ENCODE data around the gene CAPN2.
"Not testable (repeated sequence)": the region's sequence is repeated elsewhere in the genome, so short reads cannot be mapped to it uniquely, and the experiment has no call there.

Gene CAPN2

DNA sequence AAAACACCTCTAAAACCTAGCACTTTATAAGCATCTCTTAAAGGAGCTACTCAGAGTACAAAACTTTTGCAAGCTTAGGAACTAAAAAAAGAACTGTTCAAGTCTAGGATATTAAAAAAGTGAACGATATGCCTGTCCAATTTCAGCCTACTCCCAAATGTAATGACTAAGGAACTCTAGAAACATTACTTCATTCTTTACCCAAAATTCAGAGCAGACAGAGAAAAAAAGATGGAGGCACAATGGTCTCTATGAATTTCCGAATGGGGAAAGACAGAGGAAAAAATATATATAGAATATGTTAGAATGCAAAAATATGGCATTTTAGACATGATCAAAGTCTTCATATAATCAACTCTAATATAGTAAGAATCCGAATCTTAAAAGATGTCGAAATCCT lies 72.2 kb downstream of the CAPN2 start:
- no peak for FAIRE-seq

DNA sequence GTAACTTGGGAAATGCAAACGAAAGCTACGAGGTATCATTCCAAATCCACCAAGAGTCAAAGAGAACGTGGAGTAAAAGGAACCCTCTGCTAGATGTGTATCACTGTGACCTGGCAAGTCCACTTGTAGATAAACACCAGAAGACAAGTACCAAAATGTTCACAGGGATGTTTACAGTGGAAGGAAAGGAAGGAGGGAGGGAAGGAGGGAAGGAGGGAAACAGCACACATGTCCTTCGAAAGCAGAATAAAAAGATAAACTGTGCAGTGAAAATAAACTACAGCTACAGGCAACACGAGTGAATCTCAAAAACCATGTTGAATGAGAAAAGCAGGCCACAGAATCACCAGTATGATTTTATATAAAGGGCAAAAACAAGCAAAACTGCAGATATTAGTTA lies 73.5 kb downstream of the CAPN2 start:
- FAIRE-seq = no peak
- no peak for DNase-seq (ENCODE audit: low spot score)

More for the DNA sequence above, 72.2 kb downstream of the CAPN2 start:
- DNase-seq (ENCODE audit: low spot score) = no peak

DNA sequence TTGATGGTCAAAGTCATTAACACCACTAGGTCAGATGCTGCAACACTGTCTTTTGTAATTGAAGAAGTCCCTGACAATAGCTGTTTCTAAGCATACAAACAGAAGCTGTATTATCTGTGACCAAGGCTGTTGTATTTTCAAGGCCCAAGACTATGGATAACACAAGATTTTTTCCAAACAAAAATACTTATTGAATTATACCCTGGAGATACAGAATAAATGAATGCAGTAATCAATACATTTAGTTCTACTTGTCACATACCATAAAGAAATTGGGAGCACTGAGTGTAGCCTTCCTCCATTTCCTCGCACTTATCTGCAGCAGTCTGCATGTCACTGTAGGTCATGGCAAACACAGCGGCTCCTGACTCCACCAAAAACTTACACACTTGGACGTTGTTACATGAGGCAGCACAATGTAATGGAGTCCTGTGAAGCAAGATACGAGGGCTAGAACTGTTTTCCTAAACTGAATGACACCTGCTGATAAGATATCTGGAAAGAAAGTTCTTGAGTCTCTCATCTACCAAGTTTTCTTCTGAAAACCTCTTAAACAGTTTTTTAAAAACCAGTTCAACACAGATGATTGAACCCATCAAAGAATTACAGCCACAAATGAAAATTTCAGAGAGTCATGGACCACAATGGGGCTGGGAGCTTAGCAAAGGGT lies 76.5 kb downstream of the CAPN2 start:
- DNase-seq (ENCODE audit: low spot score) (no peak), FAIRE-seq (no peak)

DNA sequence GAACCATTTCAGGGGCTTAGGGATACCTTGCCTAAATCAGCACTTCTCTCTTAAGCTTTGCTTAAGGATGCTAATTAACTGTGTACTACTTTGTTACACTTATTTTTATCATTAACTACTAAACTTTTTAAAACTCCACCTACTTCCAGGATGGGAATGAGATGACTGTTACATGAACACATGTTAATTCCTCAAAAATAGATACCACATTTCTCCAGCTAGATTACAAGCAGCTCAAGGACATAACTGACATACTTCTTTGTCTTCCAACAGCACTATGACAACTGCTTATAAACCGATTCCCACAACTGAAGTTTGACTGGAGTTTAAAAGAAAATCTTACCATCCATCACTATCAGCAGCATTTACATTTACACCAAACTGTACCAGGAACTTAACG lies 79.7 kb downstream of the CAPN2 start:
- FAIRE-seq = no peak
- no peak for DNase-seq (ENCODE audit: low spot score)

DNA sequence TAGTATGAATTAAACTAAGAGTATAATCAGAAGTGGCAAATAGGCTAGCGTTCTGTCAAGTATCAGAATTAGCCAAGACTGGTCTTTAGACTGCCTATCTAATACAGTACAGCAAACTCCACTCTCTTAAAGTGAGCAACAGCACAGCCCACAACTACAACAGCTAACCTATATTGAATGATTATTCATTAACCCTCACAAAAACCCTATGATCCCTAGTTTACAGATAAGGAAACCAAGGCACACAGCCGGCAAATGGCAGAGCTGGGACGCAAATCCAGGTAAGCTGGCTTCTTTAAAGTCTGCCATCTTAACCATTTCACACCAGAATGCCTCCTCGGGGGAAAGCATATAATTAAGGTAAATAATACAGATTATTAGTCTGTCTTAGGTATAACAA lies 81.4 kb downstream of the CAPN2 start:
- FAIRE-seq (no peak), DNase-seq (ENCODE audit: low spot score) (no peak)

- peak; percentile 29 for FAIRE-seq
- no peak for DNase-seq (ENCODE audit: low spot score)
These were observed 82.0 kb downstream of the CAPN2 start for GRCh38 chr1:223794136-223794880.

DNA sequence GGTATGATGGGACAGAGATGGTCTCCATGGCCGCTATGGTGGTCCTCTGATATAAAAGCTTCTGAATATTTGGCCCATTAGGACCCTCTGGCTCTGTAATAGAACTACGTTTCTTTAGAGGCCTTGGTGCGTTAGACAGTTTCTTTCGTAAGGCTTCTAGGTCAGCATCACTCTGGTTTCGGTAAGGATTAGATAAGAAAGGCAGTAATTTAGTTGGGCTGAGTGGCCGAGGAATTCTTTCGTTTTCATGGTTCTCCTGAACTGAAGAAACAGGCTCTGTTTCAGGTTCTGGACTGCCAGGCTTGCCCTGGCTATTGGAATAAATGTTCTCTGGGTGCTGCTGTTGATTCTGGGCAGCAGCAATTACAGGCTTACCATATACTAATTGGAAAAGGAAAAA lies 83.9 kb downstream of the CAPN2 start:
- no peak for FAIRE-seq

DNA sequence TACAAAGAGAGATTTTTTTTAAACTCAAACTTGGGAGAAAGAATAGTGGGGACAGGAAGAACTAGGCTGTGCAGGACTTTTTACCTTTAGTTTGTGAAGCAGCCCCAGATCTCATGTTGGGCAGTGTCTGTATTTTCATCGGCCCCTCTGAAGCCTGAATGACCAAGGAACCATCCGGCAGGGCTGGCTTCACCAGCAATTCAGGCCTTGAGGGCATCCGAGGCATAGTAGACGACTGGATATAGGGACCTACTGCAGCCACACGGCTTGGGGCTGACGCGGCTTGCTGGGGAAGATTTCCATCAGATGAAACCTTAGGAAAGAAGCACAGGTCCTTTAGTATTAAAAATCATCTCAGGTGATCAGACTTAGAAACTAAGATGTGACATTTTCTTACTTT lies 89.7 kb downstream of the CAPN2 start:
- no peak for FAIRE-seq
- DNase-seq (ENCODE audit: low spot score) = no peak

More for the DNA sequence above, 83.9 kb downstream of the CAPN2 start:
- DNase-seq (ENCODE audit: low spot score) = no peak

DNA sequence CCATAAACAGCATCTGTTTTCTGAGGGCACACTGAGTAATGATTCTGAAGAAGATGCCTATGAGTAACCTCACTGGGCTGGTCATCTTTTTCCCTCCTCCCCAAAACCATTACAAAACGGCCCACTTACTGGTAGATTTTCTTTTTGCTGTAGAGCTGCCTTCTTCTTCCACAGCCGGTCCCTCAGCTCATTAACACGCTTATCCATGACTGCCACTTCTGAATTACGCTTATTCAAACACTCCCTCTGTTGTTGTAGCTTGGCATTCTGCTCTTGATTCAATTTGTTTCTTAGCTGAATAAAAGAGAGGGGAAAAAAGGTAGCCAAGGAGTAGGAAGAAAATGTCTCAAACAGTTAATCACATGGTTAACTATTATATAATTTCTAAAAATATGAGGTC lies 90.3 kb downstream of the CAPN2 start:
- DNase-seq (ENCODE audit: low spot score) (no peak), FAIRE-seq (no peak)

GRCh38 chr1:223803211-223803610 lies 90.9 kb downstream of the CAPN2 start:
- FAIRE-seq (no peak), DNase-seq (ENCODE audit: low spot score) (no peak)

DNA sequence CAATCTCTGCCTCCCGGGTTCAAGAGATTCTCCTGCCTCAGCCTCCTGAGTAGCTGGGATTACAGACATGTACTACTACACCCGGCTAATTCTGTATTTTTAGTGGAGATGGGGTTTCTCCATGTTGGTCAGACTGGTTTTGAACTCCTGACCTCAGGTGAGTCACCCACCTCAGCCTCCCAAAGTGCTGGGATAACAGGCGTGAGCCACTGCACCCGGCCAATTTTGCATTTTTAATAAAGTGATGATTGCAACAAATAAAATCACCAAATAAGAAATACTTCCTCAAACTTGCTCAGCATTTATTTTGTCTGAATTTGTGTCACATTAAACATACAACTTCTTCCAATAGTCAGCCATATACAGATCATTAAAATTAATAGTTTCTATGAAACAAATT lies 97.6 kb downstream of the CAPN2 start:
- FAIRE-seq = not testable (repeated sequence)
- peak; percentile 50 for DNase-seq (ENCODE audit: low spot score)

GRCh38 chr1:223810586-223810985 lies 98.2 kb downstream of the CAPN2 start:
- peak; percentile 95 for FAIRE-seq
- DNase-seq (ENCODE audit: low spot score) = peak; percentile 62

GRCh38 chr1:223811634-223812101 lies 99.3 kb downstream of the CAPN2 start:
- FAIRE-seq = no peak
- peak; percentile 49 for DNase-seq (ENCODE audit: low spot score)

- FAIRE-seq (no peak), DNase-seq (ENCODE audit: low spot score) (no peak)
These were observed 101.3 kb downstream of the CAPN2 start for GRCh38 chr1:223813645-223814044.

DNA sequence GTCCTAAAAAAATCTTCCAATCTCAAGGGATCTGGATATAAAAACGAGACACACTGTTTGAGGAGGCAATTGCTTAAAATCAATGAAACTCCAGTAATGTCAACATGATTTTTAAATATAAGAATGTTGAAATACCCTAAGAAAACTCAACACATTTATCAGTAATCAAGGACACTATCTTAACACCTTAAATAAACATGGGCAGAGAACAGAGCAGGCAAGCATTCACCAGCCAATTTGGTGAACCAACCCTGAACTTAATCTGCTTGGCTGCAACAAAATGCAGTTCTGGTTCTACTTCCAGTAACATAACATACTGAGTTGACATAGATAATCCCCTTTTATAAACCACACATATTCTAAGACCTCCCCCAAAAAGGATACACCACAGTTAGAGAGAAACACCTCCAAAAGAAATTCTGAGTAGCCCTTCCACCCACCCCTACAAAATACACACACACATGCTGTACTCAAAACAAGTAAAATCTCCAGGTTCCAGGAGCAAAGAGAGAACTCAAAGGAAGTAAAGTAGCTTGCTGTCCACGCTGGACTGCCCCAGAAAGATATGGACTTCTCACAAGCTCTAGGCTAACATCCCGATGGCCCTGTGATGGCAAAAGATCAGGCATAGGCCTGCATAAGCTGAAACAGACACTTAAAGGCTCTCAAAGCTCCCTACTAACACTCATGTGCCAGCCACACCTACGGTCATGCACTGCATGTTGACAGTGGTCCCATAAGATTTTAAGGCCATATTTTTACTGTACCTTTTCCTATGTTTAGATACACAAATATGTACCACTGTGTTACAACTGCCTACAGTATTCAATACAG lies 102.9 kb downstream of the CAPN2 start:
- FAIRE-seq (no peak), DNase-seq (ENCODE audit: low spot score) (no peak)

DNA sequence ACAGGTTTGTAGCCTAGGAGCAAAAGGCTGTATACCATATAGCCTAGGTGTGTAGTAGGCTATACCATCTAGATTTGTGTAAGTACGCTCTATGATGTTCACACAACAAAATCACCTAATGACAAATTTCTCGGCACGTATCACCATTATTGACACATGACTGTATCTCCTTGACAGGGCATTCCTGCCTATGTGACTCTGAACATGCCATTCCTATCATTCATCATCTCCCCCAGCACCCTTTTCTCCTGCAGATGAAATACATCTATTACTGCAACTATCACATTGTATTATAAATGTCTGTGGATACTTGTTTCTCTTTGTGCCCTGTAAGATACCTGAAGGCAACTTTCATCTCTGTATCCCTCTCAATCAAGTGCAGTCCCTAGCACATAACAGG lies 103.5 kb downstream of the CAPN2 start:
- DNase-seq (ENCODE audit: low spot score) = peak; percentile 73
- FAIRE-seq = peak; percentile 68

GRCh38 chr1:223817265-223817664 lies 104.9 kb downstream of the CAPN2 start:
- DNase-seq (ENCODE audit: low spot score); FAIRE-seq: not testable (repeated sequence)

- FAIRE-seq (no peak), DNase-seq (ENCODE audit: low spot score) (no peak)
These were observed 107.6 kb downstream of the CAPN2 start for GRCh38 chr1:223819730-223820514.

DNA sequence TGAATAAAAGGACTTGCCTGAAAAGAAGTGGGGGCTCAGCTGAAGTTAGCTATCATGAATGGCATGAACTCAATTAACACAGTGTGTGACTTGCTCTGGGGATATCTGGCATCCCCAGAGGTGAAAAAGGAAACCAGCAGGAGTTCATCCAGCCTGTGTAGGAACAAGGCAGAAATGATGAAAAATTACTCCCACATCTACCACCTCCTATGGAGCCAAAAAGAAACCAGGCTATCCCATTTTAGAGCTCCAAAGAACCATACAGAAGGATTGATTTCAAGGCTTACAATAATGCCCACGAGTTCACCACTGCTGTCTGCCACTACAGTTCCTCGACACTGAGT lies 108.1 kb downstream of the CAPN2 start:
- DNase-seq (ENCODE audit: low spot score) = no peak

GRCh38 chr1:223820971-223821370 lies 108.6 kb downstream of the CAPN2 start:
- DNase-seq (ENCODE audit: low spot score) (no peak), FAIRE-seq (no peak)

More for the DNA sequence above, 108.1 kb downstream of the CAPN2 start:
- FAIRE-seq = no peak

DNA sequence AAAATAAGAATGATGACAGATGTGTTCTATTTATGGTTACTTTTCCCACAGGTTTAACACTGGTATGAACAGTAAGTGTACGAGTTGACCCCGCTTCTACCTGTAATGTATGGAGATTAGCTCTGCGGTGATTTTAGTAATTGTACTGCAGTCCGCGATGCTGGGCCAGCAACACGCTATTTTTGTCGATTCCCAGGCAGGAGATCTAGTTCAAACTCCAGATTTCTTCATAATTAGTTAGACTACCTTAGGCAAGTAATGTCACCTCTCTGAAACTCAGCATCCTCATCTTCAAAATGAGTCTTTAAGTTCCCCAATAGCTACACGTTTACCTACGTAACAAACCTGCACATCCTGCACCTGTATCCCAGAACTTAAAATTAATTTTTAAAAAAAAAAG lies 111.9 kb downstream of the CAPN2 start:
- DNase-seq (ENCODE audit: low spot score) = no peak
- no peak for FAIRE-seq
